HUES64 (cell line): Measurements from ENCODE around the gene EDN1.
"Not testable (repeated sequence)": the region's sequence is repeated elsewhere in the genome, so short reads cannot be mapped to it uniquely, and the experiment has no call there.

ENCODE experiments used
- H3K27ac ChIP-seq: 2 replicates; pipeline ENCODE4 v1.7.0; 2013; ENCODE audit warnings: low read depth, low read length, inconsistent platforms
- H3K27me3 ChIP-seq: 2 replicates; pipeline ENCODE4 v1.6.1; 2013; ENCODE audit warnings: mild to moderate bottlenecking, low read length; ENCODE audit not compliant: insufficient read depth
- H3K36me3 ChIP-seq: 2 replicates; pipeline ENCODE4 v1.6.1; 2013; ENCODE audit warnings: mild to moderate bottlenecking, low read length; ENCODE audit not compliant: insufficient read depth
- H3K4me1 ChIP-seq: 2 replicates; pipeline ENCODE4 v1.6.1; 2013; ENCODE audit warnings: mild to moderate bottlenecking, low read length, moderate library complexity; ENCODE audit not compliant: insufficient read depth
- H3K4me3 ChIP-seq: 2 replicates; pipeline ENCODE4 v1.5.1; 2013; ENCODE audit warnings: mild to moderate bottlenecking, low read length, moderate library complexity
- H3K9ac ChIP-seq: 2 replicates; pipeline ENCODE4 v1.6.1; 2013; ENCODE audit warnings: mild to moderate bottlenecking, low read depth, low read length
- H3K9me3 ChIP-seq: 2 replicates; pipeline ENCODE4 v1.6.1; 2013; ENCODE audit warnings: low read depth, low read length; ENCODE audit not compliant: insufficient read depth
- WGBS: fragments of 150-250, 120-280 bp; methylation state at CpG from one replicate; pipeline ENCODE4 v1.1.7; 2013; ENCODE audit warnings: missing lambda C conversion rate; 5-methylcytosine and 5-hydroxymethylcytosine counted together

EDN1 gene

GRCh38 chr6:12313992-12314589 is 23.9 kb downstream of the EDN1 start:
- H3K27ac ChIP-seq = no peak overlapping the region
- H3K9me3 ChIP-seq = peaks cover 21% of the 10 kb centered on the region
- WGBS = 92% methylated on average over 8 of the region's 8 CpGs
- no peaks in the 10 kb centered on the region for H3K4me1 ChIP-seq
- no peaks in the 10 kb centered on the region for H3K36me3 ChIP-seq
- no peaks in the 10 kb centered on the region for H3K27me3 ChIP-seq
- H3K9ac ChIP-seq = no peak overlapping the region
- no peak overlapping the region for H3K4me3 ChIP-seq

GRCh38 chr6:12314751-12315150 is 24.6 kb downstream of the EDN1 start:
- 84% methylated on average over 4 of the region's 5 CpGs for WGBS
- H3K27ac ChIP-seq = no peak overlapping the region
- no peak overlapping the region for H3K4me3 ChIP-seq

DNA sequence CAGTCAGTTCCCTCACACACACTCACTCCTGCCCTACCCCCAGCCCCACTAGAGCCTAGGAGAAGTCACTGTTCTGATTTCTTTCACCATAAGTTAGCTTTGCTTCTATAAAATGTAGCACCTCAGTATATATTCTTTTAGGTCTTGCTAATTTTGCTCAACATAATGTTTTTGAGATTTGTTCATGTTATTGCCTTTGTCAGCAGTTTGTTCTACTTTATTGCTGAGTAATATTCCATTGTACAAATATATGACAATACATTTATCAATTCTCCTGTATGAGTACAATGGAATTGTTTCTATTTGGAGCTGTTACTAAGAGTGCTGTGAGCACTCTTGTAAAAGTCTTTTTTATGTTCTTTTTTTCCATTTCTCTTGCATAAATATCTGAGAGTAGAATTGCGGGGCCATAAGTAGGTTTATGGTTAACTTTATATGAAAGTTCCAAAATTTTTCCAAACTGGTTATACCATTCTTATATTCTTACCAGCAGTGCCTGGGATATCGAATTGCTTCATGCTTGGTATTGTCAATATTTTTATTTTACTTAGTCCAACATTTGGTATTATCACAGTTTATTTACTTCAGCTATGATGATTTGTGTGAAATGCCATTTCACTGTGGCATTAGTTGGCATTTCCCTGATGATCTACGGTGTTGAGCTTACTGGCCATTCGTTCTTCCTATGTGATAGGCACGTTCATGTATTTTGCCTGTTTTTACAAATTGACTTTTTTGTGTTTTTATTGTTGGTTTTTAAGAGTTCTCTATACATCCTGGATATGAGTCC is 25.3 kb downstream of the EDN1 start:
- Histone ChIP-seq H3K9me3 (peaks cover 22% of the 10 kb centered on the region), H3K9ac (no peak overlapping the region), H3K27me3 (no peaks in the 10 kb centered on the region), H3K27ac (no peak overlapping the region), H3K4me1 (no peaks in the 10 kb centered on the region), H3K4me3 (no peak overlapping the region), H3K36me3 (no peaks in the 10 kb centered on the region)
- 95% methylated on average over 3 of the region's 5 CpGs for WGBS

More at GRCh38 chr6:12314751-12315150, 24.6 kb downstream of the EDN1 start:
- no peaks in the 10 kb centered on the region for H3K4me1 ChIP-seq
- peaks cover 22% of the 10 kb centered on the region for H3K9me3 ChIP-seq
- H3K27me3 ChIP-seq = no peaks in the 10 kb centered on the region
- no peaks in the 10 kb centered on the region for H3K36me3 ChIP-seq
- H3K9ac ChIP-seq = no peak overlapping the region

DNA sequence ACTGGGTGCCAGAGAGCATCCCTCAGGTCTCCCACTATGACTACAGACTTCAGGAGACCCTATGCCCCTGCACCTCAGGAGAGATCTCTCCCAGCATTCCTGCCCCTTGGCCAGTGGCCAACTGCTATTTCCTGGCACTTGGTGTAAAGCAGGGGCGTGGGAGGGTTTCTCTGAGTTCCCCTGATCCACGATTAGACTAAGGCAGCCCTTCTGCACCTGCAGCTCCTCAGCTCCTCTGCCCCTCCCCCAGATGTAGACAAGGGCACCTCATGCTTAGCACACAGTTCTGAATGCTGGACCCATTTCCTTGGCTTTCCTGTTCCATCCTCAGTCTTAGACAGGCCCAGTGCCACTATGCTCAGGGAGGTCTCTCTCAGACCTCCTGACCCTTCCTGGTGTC is 28.6 kb downstream of the EDN1 start:
- Histone ChIP-seq H3K9me3 (peaks cover 22% of the 10 kb centered on the region), H3K27me3 (no peaks in the 10 kb centered on the region), H3K9ac (no peak overlapping the region), H3K36me3 (no peaks in the 10 kb centered on the region), H3K27ac (no peak overlapping the region), H3K4me3 (no peak overlapping the region), H3K4me1 (no peaks in the 10 kb centered on the region)
- WGBS = 96% methylated on average over 2 of the region's 2 CpGs

- H3K36me3 ChIP-seq, H3K4me3 ChIP-seq, H3K9ac ChIP-seq, H3K27me3 ChIP-seq, H3K27ac ChIP-seq: not testable (repeated sequence)
- Histone ChIP-seq H3K9me3 (peaks cover 22% of the 10 kb centered on the region), H3K4me1 (peaks cover 11% of the 10 kb centered on the region)
- 90% methylated on average over 4 of the region's 5 CpGs for WGBS
These were observed 29.9 kb downstream of the EDN1 start for GRCh38 chr6:12320074-12320473.

DNA sequence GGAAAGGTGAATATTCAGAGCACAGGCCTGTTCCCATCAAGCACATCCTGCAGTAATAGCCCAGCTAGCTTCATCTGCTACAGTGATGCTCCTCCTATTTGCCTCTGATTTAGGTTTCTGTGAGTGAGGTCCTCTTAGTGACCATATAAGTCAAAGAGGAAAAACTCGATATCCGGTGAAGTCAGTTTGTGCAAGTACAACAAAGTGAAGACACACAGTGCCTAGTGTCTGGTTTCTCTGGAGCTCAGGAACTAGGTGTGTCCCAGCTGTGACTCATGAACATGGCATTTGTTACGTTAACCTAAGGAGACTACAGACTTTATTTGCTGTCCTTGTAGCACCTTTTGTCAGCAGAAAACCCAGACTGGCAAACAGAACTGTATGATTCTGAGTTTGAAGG is 33.9 kb downstream of the EDN1 start:
- H3K4me3 ChIP-seq = no peak overlapping the region
- no peaks in the 10 kb centered on the region for H3K36me3 ChIP-seq
- peaks cover 41% of the 10 kb centered on the region for H3K4me1 ChIP-seq
- H3K9ac ChIP-seq = peak overlapping the region; percentile 2; the same call in 1 of the 2 replicates
- no peaks in the 10 kb centered on the region for H3K27me3 ChIP-seq
- H3K9me3 ChIP-seq = peaks cover 2% of the 10 kb centered on the region
- peak overlapping the region; percentile 81; the same call in 1 of the 2 replicates for H3K27ac ChIP-seq
- WGBS = 81% methylated on average over 3 of the region's 3 CpGs

DNA sequence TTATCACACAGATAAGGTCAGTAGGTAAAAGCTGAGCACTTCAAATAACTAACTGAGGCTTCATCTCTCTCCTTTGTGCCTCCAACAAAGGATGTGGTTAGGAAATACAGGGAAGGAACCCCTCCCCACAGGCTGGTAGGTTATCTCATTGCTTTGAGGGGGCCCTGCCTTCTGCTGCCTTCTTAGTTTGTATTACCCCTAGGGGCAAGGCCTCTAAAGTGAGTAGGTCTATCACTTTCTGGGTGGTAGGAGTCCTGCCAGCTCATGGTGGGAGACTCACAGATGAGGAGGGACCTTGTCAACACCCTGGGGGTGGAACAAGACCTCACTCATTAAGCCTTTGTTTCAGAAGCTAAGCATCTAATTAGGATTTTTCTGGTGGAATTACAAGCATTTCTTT is 34.6 kb downstream of the EDN1 start:
- Histone ChIP-seq H3K27ac (peak overlapping the region; percentile 81), H3K4me1 (peaks cover 41% of the 10 kb centered on the region)

DNA sequence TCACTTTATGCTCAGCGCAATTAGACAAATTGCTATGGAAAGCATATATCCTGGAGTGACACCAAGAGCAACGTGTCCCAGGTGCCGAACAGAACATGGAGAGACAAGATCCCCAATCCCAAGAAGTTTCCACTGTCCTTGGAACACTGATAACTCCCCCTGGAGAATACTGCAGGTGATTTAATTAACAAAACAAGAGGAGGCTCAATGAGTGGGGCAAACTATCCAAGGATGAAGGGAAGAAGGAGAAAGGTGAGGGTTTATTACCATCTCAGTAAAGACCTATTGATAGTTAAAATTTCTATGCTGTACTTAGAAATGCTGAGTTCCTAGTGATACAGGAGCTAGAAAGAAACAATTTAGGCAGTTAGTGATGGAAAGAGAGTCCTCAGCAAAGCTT is 35.7 kb downstream of the EDN1 start:
- Histone ChIP-seq H3K27ac (peak overlapping the region; percentile 81), H3K27me3 (no peaks in the 10 kb centered on the region), H3K4me1 (peaks cover 41% of the 10 kb centered on the region), H3K9me3 (no peaks in the 10 kb centered on the region), H3K36me3 (no peaks in the 10 kb centered on the region), H3K4me3 (no peak overlapping the region), H3K9ac (no peak overlapping the region)
- 61% methylated on average over 3 of the region's 3 CpGs for WGBS

More for the DNA sequence above, 34.6 kb downstream of the EDN1 start:
- H3K27me3 ChIP-seq = no peaks in the 10 kb centered on the region
- H3K9ac ChIP-seq = peak overlapping the region; percentile 2; the same call in 1 of the 2 replicates
- no peak overlapping the region for H3K4me3 ChIP-seq
- no peaks in the 10 kb centered on the region for H3K9me3 ChIP-seq
- H3K36me3 ChIP-seq = no peaks in the 10 kb centered on the region

DNA sequence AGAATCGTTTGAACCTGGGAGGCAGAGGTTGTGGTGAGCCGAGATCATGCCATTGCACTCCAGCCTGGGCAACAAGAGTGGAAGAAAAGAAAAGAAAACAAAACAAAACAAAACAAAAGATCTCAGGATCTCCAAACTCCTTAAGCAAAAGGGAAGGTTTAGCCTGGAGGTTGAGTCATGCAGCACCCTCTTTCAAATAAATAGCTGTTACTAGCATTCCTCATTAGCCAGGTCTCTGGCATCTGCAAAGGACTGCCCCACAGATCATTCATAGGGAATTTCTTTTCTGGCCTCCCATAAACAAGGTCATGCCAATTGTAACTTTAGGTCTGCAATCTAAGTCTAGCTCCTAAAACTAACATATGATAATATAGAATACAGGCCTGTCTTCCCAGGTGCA is 37.2 kb downstream of the EDN1 start:
- Histone ChIP-seq H3K27me3 (no peaks in the 10 kb centered on the region), H3K9me3 (no peaks in the 10 kb centered on the region), H3K4me1 (peaks cover 41% of the 10 kb centered on the region), H3K4me3 (no peak overlapping the region), H3K36me3 (no peaks in the 10 kb centered on the region), H3K27ac (no peak overlapping the region; the same call in 1 of the 2 replicates), H3K9ac (no peak overlapping the region)
- WGBS = 75% methylated on average over 2 of the region's 2 CpGs

- H3K27ac ChIP-seq = no peak overlapping the region; the same call in 1 of the 2 replicates
- 88% methylated on average over 4 of the region's 4 CpGs for WGBS
- no peaks in the 10 kb centered on the region for H3K27me3 ChIP-seq
- H3K9ac ChIP-seq = no peak overlapping the region
- H3K4me3 ChIP-seq = no peak overlapping the region
- H3K4me1 ChIP-seq = peaks cover 41% of the 10 kb centered on the region
- H3K36me3 ChIP-seq = no peaks in the 10 kb centered on the region
- H3K9me3 ChIP-seq = no peaks in the 10 kb centered on the region
These were observed 37.8 kb downstream of the EDN1 start for GRCh38 chr6:12327988-12328387.

DNA sequence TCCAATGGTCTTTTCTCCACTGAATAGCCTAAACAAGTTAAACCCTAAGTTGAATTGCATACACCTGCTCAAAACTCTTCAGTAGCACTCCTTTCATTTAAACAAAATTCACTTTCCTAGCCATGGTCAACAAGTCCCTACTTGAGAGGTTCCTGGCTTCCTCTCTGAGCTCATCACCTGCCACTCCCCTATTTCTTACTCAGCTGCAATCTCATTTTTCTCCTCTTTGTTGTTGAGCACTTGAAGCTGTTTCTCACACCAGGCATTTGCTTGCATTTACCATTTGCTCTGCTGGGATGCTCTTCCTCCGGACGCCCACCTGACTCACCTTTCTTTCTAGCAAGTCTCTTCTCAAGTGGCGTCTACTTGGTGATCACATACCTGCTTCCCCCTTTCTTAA is 38.5 kb downstream of the EDN1 start:
- no peaks in the 10 kb centered on the region for H3K36me3 ChIP-seq
- H3K4me1 ChIP-seq = peaks cover 41% of the 10 kb centered on the region
- 81% methylated on average over 3 of the region's 3 CpGs for whole genome bisulfite sequencing

More for the DNA sequence above, 38.5 kb downstream of the EDN1 start:
- Histone ChIP-seq H3K4me3 (no peak overlapping the region), H3K27ac (no peak overlapping the region), H3K27me3 (no peaks in the 10 kb centered on the region), H3K9me3 (no peaks in the 10 kb centered on the region), H3K9ac (no peak overlapping the region)
